ENCODE results near the gene ROR2.
"Not testable (repeated sequence)": the region's sequence is repeated elsewhere in the genome, so short reads cannot be mapped to it uniquely, and the experiment has no call there.

The ROR2 gene

GRCh38 chr9:91816356-91816755 lies 133.7 kb downstream of the ROR2 start:
- no peak for DNase-seq

- DNase-seq, result no peak
Observed at GRCh38 chr9:91815896-91816295, 134.1 kb downstream of the ROR2 start.

GRCh38 chr9:91814753-91815152 lies 135.3 kb downstream of the ROR2 start:
- DNase-seq, result no peak

- DNase-seq, result no peak
Observed at GRCh38 chr9:91814201-91814600, 135.8 kb downstream of the ROR2 start.

- DNase-seq, result no peak
Observed at GRCh38 chr9:91813176-91813795, 136.7 kb downstream of the ROR2 start.

GRCh38 chr9:91812191-91812590 lies 137.8 kb downstream of the ROR2 start:
- no peak for DNase-seq

- DNase-seq, result no peak
Observed at GRCh38 chr9:91811024-91811909, 138.8 kb downstream of the ROR2 start.

- no peak for DNase-seq
Observed at GRCh38 chr9:91810286-91810905, 139.6 kb downstream of the ROR2 start.

- DNase-seq, result no peak
Observed at GRCh38 chr9:91809581-91810285, 140.3 kb downstream of the ROR2 start.

- no peak for DNase-seq
Observed at GRCh38 chr9:91807643-91808246, 142.3 kb downstream of the ROR2 start.

GRCh38 chr9:91805031-91805430 lies 145.0 kb downstream of the ROR2 start:
- DNase-seq, result no peak

GRCh38 chr9:91803970-91804752 lies 145.9 kb downstream of the ROR2 start:
- DNase-seq, result no peak

GRCh38 chr9:91803151-91803940 lies 146.7 kb downstream of the ROR2 start:
- DNase-seq, result no peak

GRCh38 chr9:91802391-91802790 lies 147.6 kb downstream of the ROR2 start:
- DNase-seq, result no peak

- DNase-seq, result no peak
Observed at GRCh38 chr9:91800473-91801030, 149.5 kb downstream of the ROR2 start.

GRCh38 chr9:91799113-91799744 lies 150.8 kb downstream of the ROR2 start:
- no peak for DNase-seq

GRCh38 chr9:91798273-91799112 lies 151.5 kb downstream of the ROR2 start:
- not testable (repeated sequence) for DNase-seq

- DNase-seq, result not testable (repeated sequence)
Observed at GRCh38 chr9:91797517-91797916, 152.5 kb downstream of the ROR2 start.

- not testable (repeated sequence) for DNase-seq
Observed at GRCh38 chr9:91796516-91796915, 153.5 kb downstream of the ROR2 start.
